ENCODE results near the gene NOP10. TPM values are rescaled to one million over a fixed set of nuclear protein-coding genes. Genes with fewer than 3 reads are reported as not detected.

Gene NOP10
- total RNA-seq, 4 donors from 2014 or later, result 75.4 to 133 (median 87.7) TPM

GRCh38 chr15:34366271-34367065 is 23.5 kb upstream of the NOP10 start:
- H3K27me3 ChIP-seq, result no peaks in the 10 kb centered on the region
- TF ChIP-seq EP300 (IDR thresholded peaks at IDR 0.05), result no peak
- TF ChIP-seq POLR2A (IDR thresholded peaks at IDR 0.05), result no peak
- TF ChIP-seq CTCF (IDR thresholded peaks at IDR 0.05), result no peak
- 0 to 1% methylated on average over 31 to 36 of the region's 37 CpGs for WGBS, 2 donors
- no peaks in the 10 kb centered on the region for H3K9me3 ChIP-seq
- H3K4me1 ChIP-seq, result peaks cover 0 to 26% (median 14%) of the 10 kb centered on the region in 4 donors
- H3K27ac ChIP-seq, result peak overlapping the region; percentile 37 to 98 (median 96)
- H3K36me3 ChIP-seq, result peaks cover 0 to 26% (median 0%) of the 10 kb centered on the region in 3 donors
- H3K4me3 ChIP-seq, result peak overlapping the region; percentile 72 to 92 (median 82)
- peak; percentile 22 to 39 for DNase-seq (ENCODE audit: low spot score in 2 of 2)

- Histone ChIP-seq H3K27me3 (no peaks in the 10 kb centered on the region), H3K4me3 (peak overlapping the region; percentile 72 to 92 (median 82)), H3K27ac (peak overlapping the region in 3 of 4 donors; percentile 37 to 97 (median 94)), H3K36me3 (peaks cover 0 to 33% (median 0%) of the 10 kb centered on the region in 3 donors), H3K4me1 (peaks cover 0 to 26% (median 14%) of the 10 kb centered on the region in 4 donors), H3K9me3 (no peaks in the 10 kb centered on the region)
- WGBS, 2 donors, result 39 to 41% methylated on average over 5 of the region's 5 CpGs
- DNase-seq (ENCODE audit: low spot score in 2 of 2), result no peak
- no peak for TF ChIP-seq CTCF (IDR thresholded peaks at IDR 0.05)
- TF ChIP-seq POLR2A (IDR thresholded peaks at IDR 0.05), result no peak
- no peak for TF ChIP-seq EP300 (IDR thresholded peaks at IDR 0.05)
Measured at GRCh38 chr15:34365836-34366235, 22.9 kb upstream of the NOP10 start.

- WGBS, 2 donors, result 71 to 78% methylated on average over 16 of the region's 16 CpGs
- no peaks in the 10 kb centered on the region for H3K9me3 ChIP-seq
- peak overlapping the region in 3 of 4 donors; percentile 37 to 97 (median 94) for H3K27ac ChIP-seq
- no peak for DNase-seq (ENCODE audit: low spot score in 2 of 2)
- H3K27me3 ChIP-seq, result no peaks in the 10 kb centered on the region
- peaks cover 0 to 26% (median 14%) of the 10 kb centered on the region in 4 donors for H3K4me1 ChIP-seq
- H3K4me3 ChIP-seq, result peak overlapping the region in 2 of 4 donors; percentile 72 to 92
- no peak for TF ChIP-seq CTCF (IDR thresholded peaks at IDR 0.05)
- no peak for TF ChIP-seq EP300 (IDR thresholded peaks at IDR 0.05)
- no peak for TF ChIP-seq POLR2A (IDR thresholded peaks at IDR 0.05)
- H3K36me3 ChIP-seq, result peaks cover 0 to 38% (median 0%) of the 10 kb centered on the region in 3 donors
Measured at GRCh38 chr15:34365091-34365825, 22.3 kb upstream of the NOP10 start.

GRCh38 chr15:34364041-34364440 is 21.1 kb upstream of the NOP10 start:
- 90 to 93% methylated on average over 8 of the region's 8 CpGs for WGBS, 2 donors
- Histone ChIP-seq H3K4me1 (peaks cover 0 to 26% (median 14%) of the 10 kb centered on the region in 4 donors), H3K36me3 (peaks cover 0 to 50% (median 0%) of the 10 kb centered on the region in 3 donors), H3K27me3 (no peaks in the 10 kb centered on the region), H3K4me3 (no peak overlapping the region), H3K9me3 (no peaks in the 10 kb centered on the region), H3K27ac (no peak overlapping the region)
- no peak for TF ChIP-seq EP300 (IDR thresholded peaks at IDR 0.05)
- no peak for TF ChIP-seq POLR2A (IDR thresholded peaks at IDR 0.05)
- TF ChIP-seq CTCF (IDR thresholded peaks at IDR 0.05), result no peak
- no peak for DNase-seq (ENCODE audit: low spot score in 2 of 2)

Data from tibial nerve (tissue), 4 donors.